OCI-LY3 (cell line): ENCODE results near the gene LECT2.

ENCODE experiments used
- H2AFZ ChIP-seq: fragments of 200-600, 300-600 bp; shearing (Covaris generic); 2 replicates; pipeline ENCODE4 v1.6.0; 2014; ENCODE audit warnings: antibody characterized with exemption, low read depth, low read length
- H3K27ac ChIP-seq: fragments of 200-600, 300-600 bp; sonication (generic); 2 replicates; pipeline ENCODE4 v1.5.1; 2014; ENCODE audit warnings: mild to moderate bottlenecking, low read length, moderate library complexity, mixed read lengths
- H3K27me3 ChIP-seq: fragments of 200-600, 300-600 bp; sonication (generic); 2 replicates; pipeline ENCODE4 v1.6.1; 2014; ENCODE audit warnings: low read depth, low read length, mixed read lengths
- H3K36me3 ChIP-seq: fragments of 200-600, 300-600 bp; sonication (generic); replicated peaks from 2 replicates; pipeline ENCODE3; 2014; ENCODE audit warnings: low read depth, low read length, mixed read lengths
- H3K4me1 ChIP-seq: fragments of 300-600, 200-600 bp; sonication (generic); 2 replicates; pipeline ENCODE4 v1.6.1; 2014; ENCODE audit warnings: low read length, mixed read lengths
- H3K4me2 ChIP-seq: fragments of 200-600, 300-600 bp; sonication (generic); 2 replicates; pipeline ENCODE4 v1.6.1; 2014; ENCODE audit warnings: low read length, mixed read lengths
- H3K4me3 ChIP-seq: fragments of 300-600, 200-600 bp; sonication (generic); 2 replicates; pipeline ENCODE4 v1.5.1; 2014; ENCODE audit warnings: antibody characterized with exemption, mild to moderate bottlenecking, low read length, moderate library complexity
- H3K79me2 ChIP-seq: fragments of 300-600, 200-600 bp; shearing (Covaris generic); 2 replicates; pipeline ENCODE4 v1.6.1; 2014; ENCODE audit warnings: mild to moderate bottlenecking, low read length, mixed read lengths
- H3K9ac ChIP-seq: fragments of 300-600, 200-600 bp; shearing (Covaris generic); 2 replicates; pipeline ENCODE4 v1.6.0; 2014; ENCODE audit warnings: mild to moderate bottlenecking, low read length, moderate library complexity
- H3K9me3 ChIP-seq: fragments of 200-600, 300-600 bp; shearing (Covaris generic); 2 replicates; pipeline ENCODE4 v1.6.1; 2014; ENCODE audit warnings: low read length, mixed read lengths; ENCODE audit not compliant: insufficient read depth
- H4K20me1 ChIP-seq: fragments of 200-600, 300-600 bp; sonication (generic); 2 replicates; pipeline ENCODE4 v1.6.1; 2016; ENCODE audit warnings: low read length, mixed read lengths; ENCODE audit not compliant: insufficient read depth
- CTCF ChIP-seq: fragments of 200-600, 300-600 bp; sonication (generic); IDR thresholded peaks from 2 replicates; pipeline ENCODE4 v1.5.1; 2014; ENCODE audit warnings: antibody characterized with exemption, low read length, low read depth
- EZH2phosphoT487 ChIP-seq: fragments of 200-600 bp; shearing (Covaris generic); IDR thresholded peaks from 2 replicates; pipeline ENCODE4 v1.6.1; 2018; ENCODE audit warnings: antibody characterized with exemption, mixed run types, low read depth

The LECT2 gene

GRCh38 chr5:135986891-135987401 is 32.2 kb upstream of the LECT2 start:
- Histone ChIP-seq H3K9me3 (no peaks in the 10 kb centered on the region), H2AFZ (no peak overlapping the region), H3K27me3 (peaks cover 19% of the 10 kb centered on the region), H3K4me1 (no peaks in the 10 kb centered on the region), H3K4me2 (no peak overlapping the region), H3K27ac (no peak overlapping the region), H4K20me1 (no peaks in the 10 kb centered on the region), H3K79me2 (no peaks in the 10 kb centered on the region), H3K9ac (no peak overlapping the region), H3K4me3 (no peak overlapping the region), H3K36me3 (no peaks in the 10 kb centered on the region)
- TF ChIP-seq EZH2phosphoT487 (no peak), CTCF (no peak)

GRCh38 chr5:135986401-135986800 is 31.6 kb upstream of the LECT2 start:
- H3K9ac ChIP-seq = no peak overlapping the region
- TF ChIP-seq CTCF = no peak
- no peak for TF ChIP-seq EZH2phosphoT487
- no peaks in the 10 kb centered on the region for H3K36me3 ChIP-seq
- no peak overlapping the region for H3K4me2 ChIP-seq
- no peak overlapping the region for H3K4me3 ChIP-seq
- H4K20me1 ChIP-seq = no peaks in the 10 kb centered on the region
- H2AFZ ChIP-seq = no peak overlapping the region
- no peaks in the 10 kb centered on the region for H3K4me1 ChIP-seq
- no peaks in the 10 kb centered on the region for H3K79me2 ChIP-seq
- H3K27ac ChIP-seq = no peak overlapping the region
- H3K9me3 ChIP-seq = no peaks in the 10 kb centered on the region
- peaks cover 19% of the 10 kb centered on the region for H3K27me3 ChIP-seq

GRCh38 chr5:135985951-135986350 is 31.2 kb upstream of the LECT2 start:
- H3K27ac ChIP-seq = no peak overlapping the region
- H3K79me2 ChIP-seq = no peaks in the 10 kb centered on the region
- H3K27me3 ChIP-seq = peaks cover 19% of the 10 kb centered on the region
- no peak overlapping the region for H3K4me2 ChIP-seq
- H3K9me3 ChIP-seq = no peaks in the 10 kb centered on the region
- H3K36me3 ChIP-seq = no peaks in the 10 kb centered on the region
- H3K4me3 ChIP-seq = no peak overlapping the region
- H2AFZ ChIP-seq = no peak overlapping the region
- no peaks in the 10 kb centered on the region for H3K4me1 ChIP-seq
- no peaks in the 10 kb centered on the region for H4K20me1 ChIP-seq
- no peak for TF ChIP-seq CTCF
- TF ChIP-seq EZH2phosphoT487 = no peak
- no peak overlapping the region for H3K9ac ChIP-seq

GRCh38 chr5:135980620-135981019 is 25.8 kb upstream of the LECT2 start:
- Histone ChIP-seq H3K36me3 (no peaks in the 10 kb centered on the region), H3K9ac (no peak overlapping the region), H3K4me2 (no peak overlapping the region), H3K4me3 (no peak overlapping the region), H2AFZ (no peak overlapping the region), H3K27me3 (peaks cover 34% of the 10 kb centered on the region), H3K4me1 (no peaks in the 10 kb centered on the region), H3K27ac (no peak overlapping the region), H3K9me3 (no peaks in the 10 kb centered on the region), H4K20me1 (no peaks in the 10 kb centered on the region), H3K79me2 (no peaks in the 10 kb centered on the region)
- TF ChIP-seq EZH2phosphoT487 (no peak), CTCF (no peak)
